Loucy (cell line): ENCODE results near the gene SCN5A.

Experiments
- H2AFZ ChIP-seq: fragments of 200-600 bp; sonication (generic); 2 replicates; pipeline ENCODE4 v1.6.0; 2016; ENCODE audit warnings: antibody characterized with exemption, mild to moderate bottlenecking, low read length, moderate library complexity
- H3F3A ChIP-seq: fragments of 200-600 bp; 2 replicates; pipeline ENCODE4 v1.6.0; 2016; ENCODE audit warnings: antibody characterized with exemption, low read depth, mild to moderate bottlenecking
- H3K27me3 ChIP-seq: fragments of 200-600 bp; sonication (generic); 2 replicates; pipeline ENCODE4 v1.6.1; 2014; ENCODE audit warnings: low read length, mild to moderate bottlenecking; ENCODE audit not compliant: insufficient read depth, poor library complexity, severe bottlenecking
- H3K36me3 ChIP-seq: fragments of 200-600 bp; sonication (generic); 2 replicates; pipeline ENCODE4 v1.6.1; 2016; ENCODE audit warnings: low read length; ENCODE audit not compliant: insufficient read depth
- H3K4me1 ChIP-seq: fragments of 200-600 bp; sonication (generic); 2 replicates; pipeline ENCODE4 v1.5.1; 2014; ENCODE audit warnings: low read length, mild to moderate bottlenecking; ENCODE audit not compliant: insufficient read depth, poor library complexity, severe bottlenecking
- H3K4me2 ChIP-seq: fragments of 200-600 bp; sonication (generic); 2 replicates; pipeline ENCODE4 v1.6.0; 2014; ENCODE audit warnings: antibody characterized with exemption, low read length, low read depth, mild to moderate bottlenecking; ENCODE audit not compliant: poor library complexity, severe bottlenecking
- H3K4me3 ChIP-seq: fragments of 200-600 bp; sonication (generic); 2 replicates; pipeline ENCODE4 v1.5.1; 2014; ENCODE audit warnings: low read length, mild to moderate bottlenecking, mixed read lengths; ENCODE audit not compliant: poor library complexity, severe bottlenecking
- H3K79me2 ChIP-seq: fragments of 200-600 bp; sonication (generic); 2 replicates; pipeline ENCODE4 v1.6.1; 2014; ENCODE audit warnings: low read length; ENCODE audit not compliant: insufficient read depth
- H3K9ac ChIP-seq: fragments of 200-600 bp; sonication (generic); 2 replicates; pipeline ENCODE4 v1.6.0; 2014; ENCODE audit warnings: mild to moderate bottlenecking, low read depth, low read length, moderate library complexity; ENCODE audit not compliant: poor library complexity, severe bottlenecking
- H3K9me2 ChIP-seq: fragments of 200-600 bp; sonication (generic); replicated peaks from 2 replicates; pipeline ENCODE4 v1.6.1; 2016; ENCODE audit warnings: low read depth, low read length, mixed read lengths
- H3K9me3 ChIP-seq: fragments of 200-600 bp; sonication (generic); 2 replicates; pipeline ENCODE4 v1.6.1; 2014; ENCODE audit warnings: mild to moderate bottlenecking, antibody characterized with exemption, low read length, low read depth; ENCODE audit not compliant: insufficient read depth
- H4K20me1 ChIP-seq: fragments of 200-600 bp; sonication (generic); 2 replicates; pipeline ENCODE4 v1.6.0; 2014; ENCODE audit warnings: antibody characterized with exemption, low read length, mild to moderate bottlenecking; ENCODE audit not compliant: insufficient read depth, poor library complexity, severe bottlenecking
- EZH2phosphoT487 ChIP-seq: fragments of 200-600 bp; IDR thresholded peaks from 2 replicates; pipeline ENCODE4 v1.6.1; 2018; ENCODE audit warnings: antibody characterized with exemption, mild to moderate bottlenecking, moderate library complexity, borderline replicate concordance
- TF ChIP-seq, protein P1 (sequence below): fragments of 200-600 bp; sonication (generic); conservative IDR thresholded peaks from 2 replicates; pipeline ENCODE4 v1.5.1; 2014; ENCODE audit warnings: mild to moderate bottlenecking, antibody characterized with exemption, low read length

Gene SCN5A

DNA sequence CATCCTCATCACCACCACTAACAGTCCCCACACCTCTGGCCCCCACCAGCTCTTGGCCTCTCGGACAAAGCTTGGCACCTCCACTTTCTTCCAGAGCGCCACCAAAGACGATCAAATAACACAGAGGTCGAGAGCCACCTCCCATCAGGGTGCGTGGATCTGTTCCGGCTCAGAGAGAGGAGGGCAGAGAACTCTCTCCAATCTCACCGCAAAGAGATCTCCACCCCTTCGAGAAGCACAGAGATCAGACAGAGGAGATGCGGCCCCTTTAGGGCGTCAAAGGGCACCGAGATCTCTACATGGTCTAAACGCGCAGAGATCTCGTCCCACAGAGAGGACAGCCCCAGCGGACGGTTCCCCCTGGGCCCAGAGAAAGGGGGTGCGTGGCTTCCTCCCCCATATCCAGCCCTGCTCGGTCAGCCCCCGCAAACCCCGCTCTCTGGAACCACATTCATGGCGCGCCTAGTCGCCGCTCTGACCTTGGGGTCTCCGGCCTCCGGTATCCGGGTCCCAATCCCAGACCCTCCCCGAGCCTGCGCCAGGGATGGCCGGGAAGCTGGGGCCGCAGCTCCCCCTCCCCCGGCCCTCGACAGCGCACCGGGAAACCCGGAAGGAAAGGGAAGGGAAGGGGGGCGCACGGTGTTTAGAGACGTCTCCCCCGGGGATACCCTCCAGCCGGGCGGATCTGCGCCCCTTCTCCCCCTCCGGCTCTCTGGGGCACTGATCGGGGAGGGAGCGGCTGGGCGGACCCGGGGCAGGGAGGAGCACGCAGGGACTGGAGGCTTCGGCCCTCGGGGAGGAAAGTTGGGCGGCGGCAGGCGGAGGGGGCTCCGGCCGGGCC is 608 bp downstream of the SCN5A start:
- Histone ChIP-seq H2AFZ (no peak overlapping the region), H3K27me3 (no peaks in the 10 kb centered on the region), H3K4me3 (no peak overlapping the region), H4K20me1 (no peaks in the 10 kb centered on the region), H3F3A (no peaks in the 10 kb centered on the region), H3K9ac (no peak overlapping the region), H3K79me2 (no peaks in the 10 kb centered on the region), H3K4me2 (no peak overlapping the region), H3K36me3 (no peaks in the 10 kb centered on the region), H3K9me2 (no peaks in the 10 kb centered on the region), H3K4me1 (no peaks in the 10 kb centered on the region), H3K9me3 (no peaks in the 10 kb centered on the region)
- TF ChIP-seq, protein P1, sequence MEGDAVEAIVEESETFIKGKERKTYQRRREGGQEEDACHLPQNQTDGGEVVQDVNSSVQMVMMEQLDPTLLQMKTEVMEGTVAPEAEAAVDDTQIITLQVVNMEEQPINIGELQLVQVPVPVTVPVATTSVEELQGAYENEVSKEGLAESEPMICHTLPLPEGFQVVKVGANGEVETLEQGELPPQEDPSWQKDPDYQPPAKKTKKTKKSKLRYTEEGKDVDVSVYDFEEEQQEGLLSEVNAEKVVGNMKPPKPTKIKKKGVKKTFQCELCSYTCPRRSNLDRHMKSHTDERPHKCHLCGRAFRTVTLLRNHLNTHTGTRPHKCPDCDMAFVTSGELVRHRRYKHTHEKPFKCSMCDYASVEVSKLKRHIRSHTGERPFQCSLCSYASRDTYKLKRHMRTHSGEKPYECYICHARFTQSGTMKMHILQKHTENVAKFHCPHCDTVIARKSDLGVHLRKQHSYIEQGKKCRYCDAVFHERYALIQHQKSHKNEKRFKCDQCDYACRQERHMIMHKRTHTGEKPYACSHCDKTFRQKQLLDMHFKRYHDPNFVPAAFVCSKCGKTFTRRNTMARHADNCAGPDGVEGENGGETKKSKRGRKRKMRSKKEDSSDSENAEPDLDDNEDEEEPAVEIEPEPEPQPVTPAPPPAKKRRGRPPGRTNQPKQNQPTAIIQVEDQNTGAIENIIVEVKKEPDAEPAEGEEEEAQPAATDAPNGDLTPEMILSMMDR: no peak
- no peak for TF ChIP-seq EZH2phosphoT487

DNA sequence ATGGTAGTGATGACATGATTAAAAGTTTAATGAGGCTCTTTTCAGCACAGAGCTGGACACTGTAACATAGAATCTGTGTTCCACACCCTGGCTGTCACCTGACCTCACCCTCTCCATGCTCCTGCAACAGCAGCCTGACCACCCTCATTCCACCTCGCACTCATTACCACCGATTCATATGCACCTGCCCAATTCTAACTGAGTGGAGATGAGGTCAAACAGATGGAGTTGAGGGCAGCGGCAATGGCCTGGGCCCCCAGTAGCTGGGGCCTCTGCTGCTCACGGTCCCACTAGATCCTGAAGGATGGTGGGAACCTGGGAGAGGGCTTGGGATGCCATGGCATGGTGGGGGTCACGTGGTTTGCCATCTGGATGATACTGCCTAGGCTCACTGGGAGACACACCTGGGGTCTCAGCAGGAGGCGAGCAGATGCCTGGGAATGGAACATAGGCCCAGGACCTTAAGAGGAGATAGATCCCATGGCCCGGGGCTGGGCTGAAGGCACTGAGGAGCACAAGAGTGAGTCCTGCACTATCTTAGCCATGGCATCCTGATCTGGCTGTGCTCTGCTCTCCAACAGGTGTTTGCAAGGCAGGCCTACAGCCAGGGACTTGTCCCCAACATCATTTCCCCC is 1.3 kb downstream of the SCN5A start:
- no peaks in the 10 kb centered on the region for H3K4me1 ChIP-seq
- H3K9me2 ChIP-seq: no peaks in the 10 kb centered on the region
- H3K27me3 ChIP-seq: no peaks in the 10 kb centered on the region
- no peaks in the 10 kb centered on the region for H4K20me1 ChIP-seq
- no peak overlapping the region for H2AFZ ChIP-seq
- H3K4me2 ChIP-seq: no peak overlapping the region
- H3K9me3 ChIP-seq: no peaks in the 10 kb centered on the region
- H3K4me3 ChIP-seq: no peak overlapping the region
- TF ChIP-seq, protein P1: no peak
- TF ChIP-seq EZH2phosphoT487: no peak
- no peaks in the 10 kb centered on the region for H3K79me2 ChIP-seq
- no peaks in the 10 kb centered on the region for H3K36me3 ChIP-seq
- H3F3A ChIP-seq: no peaks in the 10 kb centered on the region
- H3K9ac ChIP-seq: no peak overlapping the region

DNA sequence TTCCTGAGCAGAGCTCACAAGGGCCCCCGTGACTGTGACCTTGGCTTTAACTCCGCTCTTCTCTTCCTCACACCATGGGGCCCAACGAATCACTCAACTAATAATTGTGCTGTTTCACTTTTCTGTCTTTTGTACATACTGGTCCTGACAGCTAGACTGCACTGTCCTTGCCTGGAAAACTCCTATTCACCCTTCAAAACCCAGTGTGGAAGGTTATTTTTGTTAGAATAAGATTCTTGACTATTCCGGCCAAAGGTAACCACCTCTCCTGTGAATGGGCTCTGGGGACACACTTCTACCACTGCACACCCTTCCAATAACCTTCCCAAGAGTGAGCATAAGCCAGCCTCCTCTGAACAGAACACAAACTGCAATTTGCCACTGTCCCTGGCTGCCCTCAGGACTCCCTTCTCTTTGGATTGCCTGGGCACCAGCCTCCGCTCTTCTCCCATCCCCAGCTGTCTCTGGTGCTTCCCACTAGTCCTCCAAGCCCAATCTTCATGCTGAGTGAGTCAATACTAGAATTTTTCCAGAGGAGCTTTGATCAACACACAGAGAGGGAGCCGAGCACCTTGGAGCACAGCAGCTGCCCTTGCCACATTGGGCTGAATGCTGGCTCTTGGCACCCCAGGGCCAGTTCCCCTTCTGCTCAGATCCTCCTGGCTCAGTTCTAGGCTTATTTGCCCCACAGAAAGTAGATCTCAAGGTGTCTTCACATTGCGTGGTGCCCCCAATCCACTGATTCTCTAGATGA is 2.1 kb downstream of the SCN5A start:
- Histone ChIP-seq H3K9me2 (no peaks in the 10 kb centered on the region), H3K9ac (no peak overlapping the region), H2AFZ (no peak overlapping the region), H3K4me3 (no peak overlapping the region), H4K20me1 (no peaks in the 10 kb centered on the region), H3F3A (no peaks in the 10 kb centered on the region), H3K36me3 (no peaks in the 10 kb centered on the region), H3K4me1 (no peaks in the 10 kb centered on the region), H3K27me3 (no peaks in the 10 kb centered on the region), H3K9me3 (no peaks in the 10 kb centered on the region), H3K4me2 (no peak overlapping the region), H3K79me2 (no peaks in the 10 kb centered on the region)
- TF ChIP-seq, protein P1: no peak
- no peak for TF ChIP-seq EZH2phosphoT487
